Measurements from ENCODE around the gene GRXCR1. TPM values are rescaled to one million over a fixed set of nuclear protein-coding genes. Genes with fewer than 3 reads are reported as not detected.

The GRXCR1 gene
- total RNA-seq, 1 experiment from 2014 or later: not detected

DNA sequence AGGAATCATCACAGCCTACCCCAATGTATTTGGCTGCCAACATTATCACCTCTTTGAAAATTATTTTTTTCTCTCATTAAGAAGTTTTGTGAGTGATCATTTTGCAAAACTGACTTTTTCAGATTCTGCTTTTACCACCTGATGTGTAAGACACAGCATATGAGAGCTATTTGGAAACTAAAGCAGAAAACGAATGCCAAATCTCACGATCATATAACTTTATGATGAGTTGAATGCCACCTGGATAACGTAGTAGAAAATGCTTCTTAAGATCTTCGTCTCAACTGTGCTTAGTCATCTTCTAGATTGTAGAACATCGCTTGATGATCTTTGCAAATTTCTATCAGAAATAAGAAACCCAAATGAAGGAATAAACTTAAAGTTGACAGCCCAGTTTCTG is 21.3 kb upstream of the GRXCR1 start:
- Histone ChIP-seq H3K4me3 (ENCODE audit: low read depth, low read length) (no peak overlapping the region), H3K36me3 (ENCODE audit: control insufficient read depth, insufficient read depth, low read length) (no peaks in the 10 kb centered on the region), H3K27me3 (replicated peaks; ENCODE audit: control insufficient read depth, insufficient read depth, low read length) (no peaks in the 10 kb centered on the region), H3K4me1 (no peaks in the 10 kb centered on the region), H3K9me3 (no peaks in the 10 kb centered on the region)
- Mint-ChIP-seq H3K4me1 (ENCODE audit: low read depth, unreplicated experiment) (no peaks in the 10 kb centered on the region), H3K36me3 (ENCODE audit: insufficient read depth, unreplicated experiment) (no peaks in the 10 kb centered on the region), H3K27ac (ENCODE audit: unreplicated experiment) (no peak overlapping the region), H3K9me3 (ENCODE audit: unreplicated experiment) (no peaks in the 10 kb centered on the region), H3K27me3 (ENCODE audit: insufficient read depth, unreplicated experiment) (peaks cover 6% of the 10 kb centered on the region), H3K4me3 (ENCODE audit: unreplicated experiment) (no peak overlapping the region)
- CTCF ChIA-PET: no interaction called here
- intact Hi-C loops (cut with micrococcal nuclease; ENCODE audit: unreplicated experiment): no loop called here
- TF ChIP-seq, protein P1, sequence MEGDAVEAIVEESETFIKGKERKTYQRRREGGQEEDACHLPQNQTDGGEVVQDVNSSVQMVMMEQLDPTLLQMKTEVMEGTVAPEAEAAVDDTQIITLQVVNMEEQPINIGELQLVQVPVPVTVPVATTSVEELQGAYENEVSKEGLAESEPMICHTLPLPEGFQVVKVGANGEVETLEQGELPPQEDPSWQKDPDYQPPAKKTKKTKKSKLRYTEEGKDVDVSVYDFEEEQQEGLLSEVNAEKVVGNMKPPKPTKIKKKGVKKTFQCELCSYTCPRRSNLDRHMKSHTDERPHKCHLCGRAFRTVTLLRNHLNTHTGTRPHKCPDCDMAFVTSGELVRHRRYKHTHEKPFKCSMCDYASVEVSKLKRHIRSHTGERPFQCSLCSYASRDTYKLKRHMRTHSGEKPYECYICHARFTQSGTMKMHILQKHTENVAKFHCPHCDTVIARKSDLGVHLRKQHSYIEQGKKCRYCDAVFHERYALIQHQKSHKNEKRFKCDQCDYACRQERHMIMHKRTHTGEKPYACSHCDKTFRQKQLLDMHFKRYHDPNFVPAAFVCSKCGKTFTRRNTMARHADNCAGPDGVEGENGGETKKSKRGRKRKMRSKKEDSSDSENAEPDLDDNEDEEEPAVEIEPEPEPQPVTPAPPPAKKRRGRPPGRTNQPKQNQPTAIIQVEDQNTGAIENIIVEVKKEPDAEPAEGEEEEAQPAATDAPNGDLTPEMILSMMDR (IDR thresholded peaks at IDR 0.05; ENCODE audit: insufficient read depth in 1 of 2, low read depth in 1 of 2, low read length in 1 of 2, severe bottlenecking in 1 of 2, unreplicated experiment in 1 of 2): no peak
- POLR2A ChIA-PET: no interaction called here
- no peak for DNase-seq
- no TSS peak for BruUV-seq (replicated peaks)

DNA sequence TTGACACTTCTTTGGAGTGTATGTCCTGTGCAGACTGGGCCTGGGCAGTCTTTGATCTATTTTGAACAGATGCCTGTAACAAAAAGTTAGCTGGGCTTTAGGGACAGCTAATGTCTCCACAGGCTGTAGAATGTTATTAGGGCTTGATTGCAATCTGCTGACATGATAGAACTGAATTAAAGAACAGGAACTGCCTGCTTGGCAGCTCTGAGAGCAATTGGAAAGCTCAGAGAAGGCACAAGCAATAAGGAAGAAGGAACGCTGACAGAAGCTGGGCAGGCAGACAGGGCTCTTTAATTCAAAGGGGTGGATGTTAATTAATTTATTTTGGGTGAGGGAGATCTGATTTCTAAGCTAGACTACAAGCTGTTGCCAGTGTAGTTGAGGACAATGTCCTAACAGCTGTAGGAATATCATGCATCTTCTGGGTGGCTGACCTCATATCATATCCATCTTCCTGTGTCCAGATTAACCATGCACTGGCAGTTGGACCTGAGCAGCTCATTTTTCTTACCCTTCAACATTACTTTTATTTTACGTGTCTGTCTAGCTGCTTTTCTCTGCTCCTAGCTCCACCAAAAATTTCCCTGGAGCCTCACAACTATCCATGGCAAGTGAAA is 20.7 kb upstream of the GRXCR1 start:
- no peaks in the 10 kb centered on the region for H3K9me3 Mint-ChIP-seq (ENCODE audit: unreplicated experiment)
- no peaks in the 10 kb centered on the region for H3K9me3 ChIP-seq
- TF ChIP-seq, protein P1 (IDR thresholded peaks at IDR 0.05; ENCODE audit: insufficient read depth in 1 of 2, low read depth in 1 of 2, low read length in 1 of 2, severe bottlenecking in 1 of 2, unreplicated experiment in 1 of 2): no peak
- no peaks in the 10 kb centered on the region for H3K4me1 ChIP-seq
- CTCF ChIA-PET: no interaction called here
- no peaks in the 10 kb centered on the region for H3K36me3 Mint-ChIP-seq (ENCODE audit: insufficient read depth, unreplicated experiment)
- no peak overlapping the region for H3K4me3 Mint-ChIP-seq (ENCODE audit: unreplicated experiment)
- BruUV-seq (replicated peaks): no TSS peak
- H3K27me3 Mint-ChIP-seq (ENCODE audit: insufficient read depth, unreplicated experiment): peaks cover 6% of the 10 kb centered on the region
- POLR2A ChIA-PET: no interaction called here
- H3K4me3 ChIP-seq (ENCODE audit: low read depth, low read length): no peak overlapping the region
- no peak for DNase-seq
- H3K36me3 ChIP-seq (ENCODE audit: control insufficient read depth, insufficient read depth, low read length): no peaks in the 10 kb centered on the region
- H3K4me1 Mint-ChIP-seq (ENCODE audit: low read depth, unreplicated experiment): no peaks in the 10 kb centered on the region
- no peak overlapping the region for H3K27ac Mint-ChIP-seq (ENCODE audit: unreplicated experiment)
- intact Hi-C loops (cut with micrococcal nuclease; ENCODE audit: unreplicated experiment): no loop called here
- H3K27me3 ChIP-seq (replicated peaks; ENCODE audit: control insufficient read depth, insufficient read depth, low read length): no peaks in the 10 kb centered on the region

DNA sequence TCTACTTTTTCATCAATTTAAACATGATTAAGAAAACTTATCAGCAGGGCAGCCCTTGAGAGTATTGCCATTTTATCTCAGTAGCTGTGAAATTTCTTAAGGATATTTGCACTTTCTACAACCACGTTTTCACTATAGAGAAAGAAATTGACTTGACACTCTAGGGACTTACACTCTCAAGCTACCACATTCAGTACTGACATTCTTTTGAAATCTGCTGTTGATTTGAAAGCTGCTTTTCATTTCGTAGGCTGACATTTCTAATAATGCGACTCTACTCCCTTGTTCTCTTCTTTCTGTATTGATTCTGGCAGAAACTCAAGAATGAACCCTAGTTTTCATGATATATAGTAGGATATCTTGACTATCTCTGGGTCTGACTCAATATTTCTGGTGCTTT is 13.7 kb upstream of the GRXCR1 start:
- H3K9me3 ChIP-seq: no peaks in the 10 kb centered on the region
- no peak overlapping the region for H3K4me3 ChIP-seq (ENCODE audit: low read depth, low read length)
- intact Hi-C loops (cut with micrococcal nuclease; ENCODE audit: unreplicated experiment): no loop called here
- TF ChIP-seq, protein P1 (IDR thresholded peaks at IDR 0.05; ENCODE audit: insufficient read depth in 1 of 2, low read depth in 1 of 2, low read length in 1 of 2, severe bottlenecking in 1 of 2, unreplicated experiment in 1 of 2): no peak
- BruUV-seq (replicated peaks): no TSS peak
- H3K27me3 Mint-ChIP-seq (ENCODE audit: insufficient read depth, unreplicated experiment): peaks cover 2% of the 10 kb centered on the region
- no peak for DNase-seq
- ChIA-PET POLR2A (no interaction called here), CTCF (no interaction called here)
- no peaks in the 10 kb centered on the region for H3K36me3 ChIP-seq (ENCODE audit: control insufficient read depth, insufficient read depth, low read length)
- H3K4me1 ChIP-seq: no peaks in the 10 kb centered on the region
- H3K4me3 Mint-ChIP-seq (ENCODE audit: unreplicated experiment): no peak overlapping the region
- no peaks in the 10 kb centered on the region for H3K9me3 Mint-ChIP-seq (ENCODE audit: unreplicated experiment)
- no peaks in the 10 kb centered on the region for H3K36me3 Mint-ChIP-seq (ENCODE audit: insufficient read depth, unreplicated experiment)
- no peak overlapping the region for H3K27ac Mint-ChIP-seq (ENCODE audit: unreplicated experiment)
- H3K4me1 Mint-ChIP-seq (ENCODE audit: low read depth, unreplicated experiment): no peaks in the 10 kb centered on the region
- no peaks in the 10 kb centered on the region for H3K27me3 ChIP-seq (replicated peaks; ENCODE audit: control insufficient read depth, insufficient read depth, low read length)
